Motor neuron (in vitro differentiated cells): ENCODE measurements around the gene PEX6. TPM values are rescaled to one million over a fixed set of nuclear protein-coding genes. Genes with fewer than 3 reads are reported as not detected.

Experiments used
- ATAC-seq, 8 experiments: fragments of 200-7000 bp; cut with Tn5 transposase; replicated peaks in 6 of 8; 2 replicates each; pipeline ENCODE4 v1.8.0; 2021; ENCODE audit warnings: mild to moderate bottlenecking in 8 of 8, moderate library complexity in 8 of 8
- H3K27ac ChIP-seq, 2 donors: fragments of 250-450 bp; sonication (Bioruptor Pico); 2 replicates each; pipeline ENCODE4 v1.9.0; 2021; ENCODE audit warnings: antibody characterized with exemption in 2 of 2, mild to moderate bottlenecking in 2 of 2, moderate library complexity in 1 of 2
- H3K4me1 ChIP-seq, 2 donors: fragments of 250-450 bp; sonication (Bioruptor Pico); replicated peaks in 1 of 2; 2 replicates each; pipeline ENCODE4 v1.6.1; 2021; ENCODE audit warnings: antibody characterized with exemption in 2 of 2, mild to moderate bottlenecking in 2 of 2, moderate library complexity in 1 of 2
- H3K4me3 ChIP-seq, 5 donors: fragments of 250-450 bp; sonication (Bioruptor Pico); 2 replicates each; pipeline ENCODE4 v1.9.0; 2021; ENCODE audit warnings: antibody characterized with exemption in 5 of 5, mild to moderate bottlenecking in 5 of 5, moderate library complexity in 4 of 5
- WGBS, 10 experiments: fragments of 450-650 bp; shearing (Covaris generic); methylation state at CpG; one replicate each; pipeline ENCODE4 v1.0.0; 2022; 5-methylcytosine and 5-hydroxymethylcytosine counted together
- in situ Hi-C, 9 experiments: fragments of 400-800 bp; cut with MboI; loops; one replicate each; pipeline ENCODE4 v1.15.0; 2021; ENCODE audit warnings: low sequenced_read_pairs in 9 of 9, low pct_unique_long_range_greater_than_20kb in 2 of 9; ENCODE audit not compliant: unreplicated experiment in 9 of 9
- total RNA-seq, 8 experiments: library from RNA; unstranded; fragments of 300-600 nt; gene quantifications; 2 replicates each; pipeline versions ENCODE4 v1.2.3 to v1.2.4, GENCODE V29; 2022

The PEX6 gene
- total RNA-seq, 8 experiments from 2014 or later, result 8.6 to 24.3 (median 18.0) TPM

DNA sequence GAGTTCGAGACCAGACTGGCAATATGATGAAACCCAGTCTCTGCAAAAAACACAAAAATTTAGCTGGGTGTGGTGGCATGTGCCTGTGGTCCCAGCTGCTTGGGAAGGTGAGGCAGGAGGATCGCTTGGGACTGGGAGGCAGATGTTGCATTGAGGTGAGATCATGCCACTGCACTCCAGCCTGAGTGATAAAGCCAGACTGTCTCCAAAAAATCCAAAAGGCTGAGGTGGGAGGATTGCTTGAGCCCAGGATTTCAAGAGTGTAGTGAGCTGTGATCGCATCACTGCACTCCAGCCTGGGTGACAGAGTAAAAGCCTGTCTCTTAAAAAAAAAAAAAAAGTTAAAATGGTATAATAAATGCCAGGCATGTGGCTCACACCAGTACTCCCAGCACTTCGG lies 64.4 kb downstream of the PEX6 start:
- ATAC-seq, result no peak
- in situ Hi-C loops, result loop anchor here in 3 of 9 experiments (25.0 kb wide), 2 partner anchors 98 to 223 kb away; partner anchors contain the start of genes KLHDC3 (in 1 of the 3), MEA1 (in 1 of the 3) and RRP36 (in 1 of the 3)
- 8 to 100% (median 81%) methylated on average over 1 to 4 of the region's 4 CpGs; no CpG with 5 or more reads in 3 of the 10 experiments for WGBS, 10 experiments

More for the DNA sequence above, 64.4 kb downstream of the PEX6 start:
- no peak overlapping the region for H3K27ac ChIP-seq
- no peak overlapping the region for H3K4me3 ChIP-seq
- H3K4me1 ChIP-seq, result no peaks in the 10 kb centered on the region

Other genes with a start within 250 kb of the PEX6 start
- gene TBCC, start 233.1 kb downstream of the PEX6 start, total RNA-seq, result 10 to 100 TPM; 24.5 to 47.9 (median 34.5) TPM
- 10 to 100 TPM in 1 of 8 experiments, 1 to 10 TPM in 7; 4.0 to 10.4 (median 8.8) TPM for gene BICRAL, start 197.1 kb downstream of the PEX6 start, total RNA-seq
- gene RPL7L1, start 99.6 kb downstream of the PEX6 start, total RNA-seq, result 100 to 1,000 TPM in 5 of 8 experiments, 10 to 100 TPM in 3; 69.1 to 186 (median 109) TPM
- gene PTCRA, start 63.1 kb downstream of the PEX6 start, total RNA-seq, result under 1 TPM in 1 of 8 experiments, not detected in 7; 0.45 TPM
- gene CNPY3, start 49.7 kb downstream of the PEX6 start, total RNA-seq, result 10 to 100 TPM; 29.6 to 49.1 (median 33.4) TPM
- under 1 TPM in 6 of 8 experiments, not detected in 2; 0.11 to 0.62 (median 0.38) TPM for gene GNMT, start 18.4 kb downstream of the PEX6 start, total RNA-seq
- 10 to 100 TPM; 18.4 to 40.4 (median 29.4) TPM for gene PPP2R5D, start 5.4 kb upstream of the PEX6 start, total RNA-seq
- gene MEA1, start 34.8 kb upstream of the PEX6 start, total RNA-seq, result 100 to 1,000 TPM in 2 of 8 experiments, 10 to 100 TPM in 6; 47.7 to 111 (median 72.7) TPM
- gene KLHDC3, start 35.1 kb upstream of the PEX6 start, total RNA-seq, result 100 to 1,000 TPM in 4 of 8 experiments, 10 to 100 TPM in 4; 63.1 to 135 (median 100) TPM
- 10 to 100 TPM; 44.1 to 85.0 (median 65.1) TPM for gene RRP36, start 42.4 kb upstream of the PEX6 start, total RNA-seq
- gene CUL7, start 74.7 kb upstream of the PEX6 start, total RNA-seq, result 10 to 100 TPM; 14.4 to 33.7 (median 25.1) TPM
- gene MRPL2, start 80.3 kb upstream of the PEX6 start, total RNA-seq, result 10 to 100 TPM; 25.0 to 81.6 (median 42.7) TPM
- 10 to 100 TPM; 18.7 to 57.3 (median 32.7) TPM for gene KLC4, start 80.5 kb upstream of the PEX6 start, total RNA-seq
- 100 to 1,000 TPM in 3 of 8 experiments, 10 to 100 TPM in 5; 27.2 to 197 (median 48.3) TPM for gene PTK7, start 97.1 kb upstream of the PEX6 start, total RNA-seq
- gene SRF, start 192.1 kb upstream of the PEX6 start, total RNA-seq, result 10 to 100 TPM in 5 of 8 experiments, 1 to 10 TPM in 3; 8.5 to 25.9 (median 16.2) TPM
- 10 to 100 TPM; 15.3 to 70.3 (median 23.3) TPM for gene CUL9, start 203.0 kb upstream of the PEX6 start, total RNA-seq